T-helper 22 cell (primary cell): ENCODE data around the gene GJB1.
A peak's percentile ranks its signal among the peaks of the same experiment; 100 is the strongest.
"Not testable (repeated sequence)": the region's sequence is repeated elsewhere in the genome, so short reads cannot be mapped to it uniquely, and the experiment has no call there.

ENCODE experiments used
- DNase-seq: peaks from one replicate; pipeline ENCODE4 v3.0.0-alpha.2; 2020; ENCODE audit warnings: low read depth

The GJB1 gene

GRCh38 chrX:71222929-71223328 lies at the start of gene GJB1:
GJB1 (plus strand) TSS chrX:71223224; CDS start chrX:71223708, 484 bp downstream.
- DNase-seq = no peak

- DNase-seq = no peak
Measured at GRCh38 chrX:71173440-71173839, 49.6 kb upstream of the GJB1 start.

DNA sequence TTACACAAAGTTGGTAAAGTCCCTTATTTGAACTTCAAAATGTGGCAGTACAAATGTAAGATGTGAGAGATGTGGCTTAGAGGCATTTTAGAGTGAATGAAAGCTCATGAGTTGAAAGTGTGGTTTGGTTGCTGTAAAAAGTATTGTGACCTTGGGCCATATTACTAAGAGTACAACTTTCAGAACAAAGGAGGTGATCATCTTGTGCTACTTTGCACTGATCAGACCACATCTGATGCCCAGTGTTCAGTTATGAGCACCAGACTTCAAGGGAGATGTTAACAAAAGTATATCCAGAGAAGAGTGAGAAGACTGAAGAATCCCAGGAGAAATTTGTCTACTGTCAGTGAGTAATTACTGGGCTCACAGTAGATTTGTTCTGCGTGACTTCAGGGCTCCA lies 48.2 kb upstream of the GJB1 start:
- DNase-seq = no peak

DNA sequence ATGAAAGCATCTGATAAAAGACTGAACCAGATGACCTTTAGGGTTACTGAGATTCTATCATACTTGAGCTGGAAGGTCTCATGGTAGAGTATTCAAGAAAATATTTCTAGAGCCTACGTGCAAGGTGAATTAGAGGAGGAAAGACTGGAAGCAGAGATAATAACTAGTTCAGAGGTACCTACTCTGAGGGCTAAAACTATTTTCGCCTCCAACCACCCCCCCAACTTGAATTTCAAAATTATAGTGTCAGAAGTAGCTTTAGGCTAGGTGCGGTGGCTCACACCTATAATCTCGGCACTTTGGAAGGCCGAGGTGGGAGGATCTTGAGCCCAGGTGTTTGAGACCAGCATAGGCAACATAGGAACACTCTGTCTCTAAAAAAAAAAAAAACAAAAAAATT lies 47.5 kb upstream of the GJB1 start:
- DNase-seq = no peak

GRCh38 chrX:71177327-71177726 lies 45.7 kb upstream of the GJB1 start:
- no peak for DNase-seq

DNA sequence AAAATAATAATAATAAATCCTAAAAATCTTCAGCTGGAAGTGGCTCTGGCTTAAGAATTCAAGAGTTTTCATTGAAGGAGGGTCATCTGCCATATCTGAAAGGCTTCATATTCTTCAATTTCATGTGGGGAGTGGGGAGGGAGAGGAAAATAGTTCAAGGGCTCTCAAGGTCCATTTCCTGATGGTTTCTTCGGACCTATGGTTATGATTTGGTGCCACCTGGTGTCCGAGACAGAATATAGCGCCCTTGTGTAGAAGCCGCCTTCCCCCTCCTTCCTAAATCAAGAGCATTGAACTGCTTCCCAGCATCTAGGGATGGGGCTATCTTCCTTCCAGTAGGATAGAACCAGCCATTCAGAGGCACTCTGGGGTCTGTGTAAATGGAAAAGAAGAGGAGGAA lies 44.1 kb upstream of the GJB1 start:
- DNase-seq = peak; percentile 12

DNA sequence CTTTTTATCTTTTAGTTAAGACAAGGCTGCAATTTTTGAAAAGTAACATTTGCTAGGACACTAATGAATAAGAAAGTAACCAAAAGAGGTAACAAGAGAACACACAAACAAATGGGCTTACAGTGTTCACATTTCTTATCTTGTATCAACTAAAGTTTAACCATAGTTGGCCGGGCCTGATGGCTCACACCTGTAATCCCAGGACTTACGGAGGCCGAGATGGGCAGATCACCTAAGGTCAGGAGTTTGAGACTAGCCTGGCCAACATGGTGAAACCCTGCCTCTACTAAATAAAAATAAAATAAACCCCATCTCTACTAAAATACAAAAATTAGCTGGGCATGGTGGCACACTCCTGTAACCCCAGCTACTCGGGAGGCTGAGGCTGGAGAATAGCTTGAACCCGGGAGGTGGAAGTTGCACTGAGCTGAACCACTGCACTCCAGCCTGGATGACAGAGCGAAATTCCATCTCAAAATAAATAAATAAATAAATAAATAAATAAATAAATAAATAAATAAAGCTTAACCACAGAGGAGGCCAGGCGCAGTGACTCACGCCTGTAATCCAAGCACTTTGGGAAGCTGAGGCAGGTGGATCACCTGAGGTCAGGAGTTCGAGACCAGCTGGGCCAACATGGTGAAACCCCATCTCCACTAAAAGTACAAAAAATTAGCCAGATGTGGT lies 42.3 kb upstream of the GJB1 start:
- not testable (repeated sequence) for DNase-seq

DNA sequence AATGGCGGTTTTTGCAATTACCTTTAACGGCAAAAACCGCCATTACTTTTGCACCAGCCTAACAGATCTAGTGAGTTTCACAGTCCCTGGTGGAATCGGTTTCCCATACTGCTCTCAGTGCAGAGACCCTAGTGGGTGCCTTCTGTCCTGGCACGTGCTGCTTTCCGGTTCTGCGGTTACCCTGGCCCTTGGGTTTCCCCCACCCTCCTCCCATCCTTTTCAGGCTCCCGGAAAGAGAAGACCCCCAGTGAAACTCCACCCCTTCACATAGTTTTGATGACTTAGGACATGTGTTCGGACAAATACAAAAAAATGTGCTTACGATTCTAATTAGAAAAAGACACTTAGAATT lies 41.5 kb upstream of the GJB1 start:
- DNase-seq = peak; percentile 42

GRCh38 chrX:71181910-71182799 lies 40.9 kb upstream of the GJB1 start:
- DNase-seq = peak; percentile 75

DNA sequence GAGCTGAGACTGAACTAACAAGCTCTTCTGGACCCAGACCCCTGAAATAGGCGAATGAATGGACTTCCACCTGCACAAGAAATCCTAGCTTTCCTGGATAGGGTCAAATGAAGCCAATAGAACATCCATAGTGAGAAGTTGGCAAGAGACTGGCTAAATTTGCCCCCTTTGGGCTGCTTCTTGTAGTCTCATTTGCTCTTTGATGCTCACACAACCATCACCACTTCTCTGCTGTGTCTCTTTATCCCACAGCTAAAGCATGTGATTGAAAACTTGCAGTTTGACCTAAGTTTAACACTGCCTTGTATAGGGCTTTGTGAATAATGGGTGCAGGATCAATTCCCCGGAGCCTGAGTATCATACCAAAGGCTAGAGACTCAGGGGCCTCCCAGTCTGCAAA lies 40.2 kb upstream of the GJB1 start:
- no peak for DNase-seq

GRCh38 chrX:71183341-71183740 lies 39.7 kb upstream of the GJB1 start:
- DNase-seq = no peak

DNA sequence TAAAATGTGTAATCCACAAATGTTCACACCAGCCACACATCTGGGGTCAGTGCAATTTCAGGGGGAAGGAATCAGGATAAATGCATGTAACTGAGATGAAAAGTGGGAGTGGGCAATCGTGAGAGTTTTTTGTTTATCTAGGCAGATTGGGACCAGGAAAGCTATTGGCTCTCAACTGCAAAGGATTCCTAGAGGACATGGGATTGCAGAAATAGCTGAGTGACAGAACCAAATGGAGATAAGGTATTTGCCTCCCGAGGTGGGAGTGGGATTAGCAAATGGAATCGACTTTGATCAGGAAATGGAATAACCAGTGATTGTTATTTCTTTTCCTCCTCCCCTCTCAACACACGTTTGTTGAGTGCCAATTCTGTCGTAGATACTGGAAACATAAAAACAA lies 38.9 kb upstream of the GJB1 start:
- DNase-seq = no peak

DNA sequence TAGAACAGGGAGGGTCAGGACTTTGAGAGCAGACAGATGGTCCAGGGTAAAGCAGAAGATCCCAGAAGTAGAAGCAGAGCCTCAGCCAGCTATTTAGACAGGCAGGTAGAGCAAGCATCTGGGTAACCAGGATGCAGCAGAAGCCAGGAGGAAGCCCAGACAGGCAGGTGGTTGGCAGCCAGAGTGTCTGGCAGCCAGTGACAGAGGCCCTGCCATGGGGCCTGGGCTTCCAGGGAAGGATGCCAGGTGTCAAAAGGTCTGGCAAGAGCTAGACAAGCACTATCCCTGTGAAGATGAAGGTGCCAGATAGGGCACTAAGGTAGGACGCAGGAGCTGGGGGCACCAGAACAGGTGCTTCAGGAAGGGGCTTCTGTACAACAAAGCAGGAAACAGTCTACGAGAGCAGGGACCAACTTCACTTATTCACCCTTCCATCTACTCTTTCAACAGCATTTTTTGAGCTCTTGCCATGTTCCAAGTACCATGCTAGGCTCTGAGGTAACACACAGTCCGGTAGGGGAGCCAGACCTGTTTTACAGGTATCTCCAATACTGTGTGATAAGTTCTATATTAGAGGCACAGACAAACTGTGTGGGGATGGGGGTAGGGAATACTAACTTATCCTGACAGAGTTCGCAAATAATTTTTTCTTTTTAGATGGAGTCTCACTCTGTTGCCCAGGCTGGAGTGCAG lies 38.1 kb upstream of the GJB1 start:
- DNase-seq = no peak

GRCh38 chrX:71191248-71191647 lies 31.8 kb upstream of the GJB1 start:
- DNase-seq = no peak

- DNase-seq = no peak
Measured at GRCh38 chrX:71195964-71196649, 26.9 kb upstream of the GJB1 start.

DNA sequence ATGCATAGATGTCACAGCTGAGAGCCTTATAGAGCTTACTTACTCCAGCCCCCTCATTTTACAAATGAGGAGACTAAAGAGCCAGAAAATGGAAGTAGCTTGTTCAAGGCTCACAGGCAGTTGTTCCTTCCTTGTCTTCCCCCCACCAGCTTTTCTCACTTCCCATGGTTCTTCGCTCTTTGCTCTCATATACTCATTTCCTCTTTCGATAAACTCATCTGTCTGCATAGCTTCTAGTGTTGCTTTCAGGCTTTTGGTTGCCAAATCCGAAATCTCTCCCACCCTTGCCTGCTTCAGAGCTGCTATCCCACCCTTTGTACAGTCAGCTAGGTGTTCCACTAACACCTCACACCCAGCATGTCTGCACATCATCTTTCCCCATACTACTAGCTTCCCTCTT lies 25.0 kb upstream of the GJB1 start:
- DNase-seq = no peak

DNA sequence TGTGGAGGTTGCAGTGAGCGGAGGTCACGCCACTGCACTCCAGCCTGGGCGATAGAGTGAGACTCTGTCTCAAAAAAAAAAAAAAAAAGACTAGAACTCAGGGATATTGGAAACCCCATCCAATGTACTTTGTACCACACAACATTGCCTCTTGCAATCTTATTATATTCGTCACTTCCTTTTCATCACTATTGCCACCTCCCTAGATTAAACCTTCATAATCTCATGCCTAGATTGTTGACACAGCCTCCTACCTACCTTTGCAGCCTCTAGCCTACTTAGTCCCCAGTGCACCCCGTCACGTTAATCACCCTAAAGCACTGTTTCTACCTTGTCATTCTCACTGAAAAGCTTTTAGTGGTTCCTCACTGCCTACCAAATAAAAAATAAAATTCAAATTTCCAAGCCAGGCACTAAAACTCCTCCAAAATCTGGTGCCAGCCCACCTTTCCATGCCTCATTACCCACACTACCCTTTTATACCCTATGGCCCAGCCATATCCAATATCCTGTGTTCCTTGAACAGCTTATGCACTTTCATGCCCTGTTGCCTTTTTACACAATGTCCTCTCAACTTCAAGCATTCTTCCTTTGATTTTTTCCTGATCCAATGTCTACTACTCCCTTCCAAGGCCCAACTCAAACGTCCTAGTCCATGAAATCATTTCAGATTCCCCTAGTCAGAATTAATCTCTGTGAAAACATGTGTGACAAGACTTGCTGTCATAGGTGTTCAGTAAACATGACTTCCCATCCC lies 23.6 kb upstream of the GJB1 start:
- DNase-seq = no peak

- no peak for DNase-seq
Measured at GRCh38 chrX:71210816-71211215, 12.2 kb upstream of the GJB1 start.

GRCh38 chrX:71212536-71212935 lies 10.5 kb upstream of the GJB1 start:
- DNase-seq = no peak

- no peak for DNase-seq
Measured at GRCh38 chrX:71214152-71214551, 8.9 kb upstream of the GJB1 start.

- no peak for DNase-seq
Measured at GRCh38 chrX:71214604-71215337, 8.3 kb upstream of the GJB1 start.
